OCI-LY1 (cell line): ENCODE data around the gene FOXE3.

ENCODE experiments used
- CTCF ChIP-seq: fragments of 200-600 bp; sonication (generic), shearing (Covaris generic); IDR thresholded peaks from 2 replicates; pipeline ENCODE4 v1.5.1; 2017; ENCODE audit warnings: mild to moderate bottlenecking, antibody characterized with exemption, low read length, moderate library complexity, mixed read lengths
- EZH2 ChIP-seq: fragments of 200-600 bp; sonication (generic), shearing (Covaris generic); IDR thresholded peaks from 2 replicates; pipeline ENCODE4 v1.8.0; 2017; ENCODE audit warnings: borderline replicate concordance, mixed run types, mild to moderate bottlenecking, antibody characterized with exemption, low read length, moderate library complexity, mixed read lengths

- TF ChIP-seq CTCF (no peak), EZH2 (no peak)
Measured at GRCh38 chr1:47417170-47418044, 1.3 kb downstream of the FOXE3 start.
